Measurements from ENCODE around the gene SKIL.

Gene SKIL

GRCh38 chr3:170429050-170429449, 71.5 kb downstream of the SKIL start:
- H3K4me1 ChIP-seq (ENCODE audit: control insufficient read depth, insufficient read depth, low read length): peaks cover 4% of the 10 kb centered on the region
- no peak overlapping the region for H3K4me3 ChIP-seq (ENCODE audit: low read depth, low read length)

GRCh38 chr3:170431054-170431453, 73.5 kb downstream of the SKIL start:
- Histone ChIP-seq H3K9me3 (ENCODE audit: control insufficient read depth, insufficient read depth, low read length) (no peaks in the 10 kb centered on the region), H3K9ac (ENCODE audit: low read depth, low read length) (no peak overlapping the region), H3K27me3 (ENCODE audit: control insufficient read depth, insufficient read depth, low read length) (no peaks in the 10 kb centered on the region), H3K36me3 (ENCODE audit: control insufficient read depth, insufficient read depth, low read length) (no peaks in the 10 kb centered on the region), H3K4me1 (ENCODE audit: control insufficient read depth, insufficient read depth, low read length) (no peaks in the 10 kb centered on the region), H3K4me3 (ENCODE audit: low read depth, low read length) (no peak overlapping the region)

More at GRCh38 chr3:170429050-170429449, 71.5 kb downstream of the SKIL start:
- Histone ChIP-seq H3K36me3 (ENCODE audit: control insufficient read depth, insufficient read depth, low read length) (no peaks in the 10 kb centered on the region), H3K9ac (ENCODE audit: low read depth, low read length) (no peak overlapping the region), H3K9me3 (ENCODE audit: control insufficient read depth, insufficient read depth, low read length) (no peaks in the 10 kb centered on the region), H3K27me3 (ENCODE audit: control insufficient read depth, insufficient read depth, low read length) (no peaks in the 10 kb centered on the region)

DNA sequence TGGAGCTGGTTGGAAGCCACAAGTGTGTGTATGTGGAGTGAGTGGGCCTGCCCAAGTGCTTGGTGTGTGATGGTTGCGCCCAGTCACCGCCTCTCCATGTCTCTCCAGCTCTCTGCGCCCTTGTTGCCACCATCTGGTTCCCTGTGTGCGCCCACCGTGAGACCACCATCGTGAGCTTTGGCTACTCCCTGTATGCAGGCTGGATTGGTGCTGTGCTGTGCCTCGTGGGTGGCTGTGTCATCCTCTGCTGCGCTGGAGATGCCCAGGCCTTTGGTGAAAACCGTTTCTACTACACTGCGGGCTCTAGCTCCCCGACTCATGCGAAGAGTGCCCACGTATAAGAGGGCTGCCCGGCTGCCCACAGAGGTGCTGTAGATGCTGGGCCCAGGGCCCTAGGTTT, 74.9 kb downstream of the SKIL start:
- no peak overlapping the region for H3K4me3 ChIP-seq (ENCODE audit: low read depth, low read length)
- H3K9me3 ChIP-seq (ENCODE audit: control insufficient read depth, insufficient read depth, low read length): no peaks in the 10 kb centered on the region
- no peaks in the 10 kb centered on the region for H3K4me1 ChIP-seq (ENCODE audit: control insufficient read depth, insufficient read depth, low read length)
- H3K36me3 ChIP-seq (ENCODE audit: control insufficient read depth, insufficient read depth, low read length): no peaks in the 10 kb centered on the region
- no peak overlapping the region for H3K9ac ChIP-seq (ENCODE audit: low read depth, low read length)
- no peaks in the 10 kb centered on the region for H3K27me3 ChIP-seq (ENCODE audit: control insufficient read depth, insufficient read depth, low read length)

DNA sequence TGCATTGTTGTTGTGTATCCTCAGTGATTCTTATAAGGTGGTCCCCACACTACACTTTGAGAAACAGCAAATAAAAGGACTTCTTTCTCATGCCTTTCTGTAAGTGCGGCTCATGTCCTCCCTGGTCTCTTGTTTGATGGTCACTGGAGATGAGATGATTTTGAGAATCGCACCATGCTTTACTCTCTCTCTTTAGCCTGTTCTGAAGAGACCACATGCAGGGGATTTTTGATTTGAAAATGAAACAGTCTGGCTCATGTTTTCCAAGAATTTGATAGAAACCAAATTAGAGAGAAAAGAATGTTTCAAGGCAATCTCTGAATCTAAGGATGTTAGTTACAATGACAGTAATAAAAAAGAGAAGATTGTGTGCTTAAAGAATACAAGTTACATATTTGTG, 79.2 kb downstream of the SKIL start:
- no peaks in the 10 kb centered on the region for H3K27me3 ChIP-seq (ENCODE audit: control insufficient read depth, insufficient read depth, low read length)
- no peak overlapping the region for H3K9ac ChIP-seq (ENCODE audit: low read depth, low read length)
- H3K9me3 ChIP-seq (ENCODE audit: control insufficient read depth, insufficient read depth, low read length): no peaks in the 10 kb centered on the region
- H3K4me3 ChIP-seq (ENCODE audit: low read depth, low read length): no peak overlapping the region
- no peaks in the 10 kb centered on the region for H3K36me3 ChIP-seq (ENCODE audit: control insufficient read depth, insufficient read depth, low read length)
- no peaks in the 10 kb centered on the region for H3K4me1 ChIP-seq (ENCODE audit: control insufficient read depth, insufficient read depth, low read length)

- no peak overlapping the region for H3K9ac ChIP-seq (ENCODE audit: low read depth, low read length)
- H3K4me3 ChIP-seq (ENCODE audit: low read depth, low read length): no peak overlapping the region
- H3K36me3 ChIP-seq (ENCODE audit: control insufficient read depth, insufficient read depth, low read length): no peaks in the 10 kb centered on the region
- no peaks in the 10 kb centered on the region for H3K9me3 ChIP-seq (ENCODE audit: control insufficient read depth, insufficient read depth, low read length)
- no peaks in the 10 kb centered on the region for H3K4me1 ChIP-seq (ENCODE audit: control insufficient read depth, insufficient read depth, low read length)
- no peaks in the 10 kb centered on the region for H3K27me3 ChIP-seq (ENCODE audit: control insufficient read depth, insufficient read depth, low read length)
These were observed 79.7 kb downstream of the SKIL start for GRCh38 chr3:170437176-170437575.

GRCh38 chr3:170437696-170438407, 80.3 kb downstream of the SKIL start:
- no peaks in the 10 kb centered on the region for H3K4me1 ChIP-seq (ENCODE audit: control insufficient read depth, insufficient read depth, low read length)
- no peaks in the 10 kb centered on the region for H3K36me3 ChIP-seq (ENCODE audit: control insufficient read depth, insufficient read depth, low read length)
- H3K4me3 ChIP-seq (ENCODE audit: low read depth, low read length): no peak overlapping the region
- no peaks in the 10 kb centered on the region for H3K9me3 ChIP-seq (ENCODE audit: control insufficient read depth, insufficient read depth, low read length)
- H3K27me3 ChIP-seq (ENCODE audit: control insufficient read depth, insufficient read depth, low read length): no peaks in the 10 kb centered on the region
- H3K9ac ChIP-seq (ENCODE audit: low read depth, low read length): no peak overlapping the region

GRCh38 chr3:170438836-170439235, 81.3 kb downstream of the SKIL start:
- Histone ChIP-seq H3K36me3 (ENCODE audit: control insufficient read depth, insufficient read depth, low read length) (no peaks in the 10 kb centered on the region), H3K4me3 (ENCODE audit: low read depth, low read length) (no peak overlapping the region), H3K9ac (ENCODE audit: low read depth, low read length) (no peak overlapping the region), H3K9me3 (ENCODE audit: control insufficient read depth, insufficient read depth, low read length) (no peaks in the 10 kb centered on the region), H3K27me3 (ENCODE audit: control insufficient read depth, insufficient read depth, low read length) (no peaks in the 10 kb centered on the region), H3K4me1 (ENCODE audit: control insufficient read depth, insufficient read depth, low read length) (no peaks in the 10 kb centered on the region)

DNA sequence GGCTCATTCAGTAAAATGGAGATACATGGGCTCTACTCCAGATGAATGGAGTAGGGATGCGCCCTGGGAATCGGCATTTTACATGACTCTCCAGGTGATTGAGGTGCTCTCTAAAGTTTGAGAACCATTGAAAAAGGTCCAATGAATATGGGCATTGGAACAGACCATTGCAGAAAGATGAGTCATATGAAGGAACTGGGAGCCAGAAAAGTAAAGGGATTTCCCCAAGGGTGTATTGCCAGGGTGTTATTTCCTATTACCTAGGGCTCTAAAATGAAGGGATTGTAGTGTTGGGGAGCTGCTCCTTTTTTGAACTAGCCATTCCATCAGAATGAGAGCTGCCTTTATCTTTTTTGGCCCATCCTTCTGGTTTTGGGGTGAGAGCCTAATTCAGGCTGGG, 82.8 kb downstream of the SKIL start:
- Histone ChIP-seq H3K4me1 (ENCODE audit: control insufficient read depth, insufficient read depth, low read length) (no peaks in the 10 kb centered on the region), H3K27me3 (ENCODE audit: control insufficient read depth, insufficient read depth, low read length) (no peaks in the 10 kb centered on the region), H3K9me3 (ENCODE audit: control insufficient read depth, insufficient read depth, low read length) (no peaks in the 10 kb centered on the region), H3K9ac (ENCODE audit: low read depth, low read length) (no peak overlapping the region), H3K4me3 (ENCODE audit: low read depth, low read length) (no peak overlapping the region), H3K36me3 (ENCODE audit: control insufficient read depth, insufficient read depth, low read length) (no peaks in the 10 kb centered on the region)

- Histone ChIP-seq H3K9ac (ENCODE audit: low read depth, low read length) (no peak overlapping the region), H3K36me3 (ENCODE audit: control insufficient read depth, insufficient read depth, low read length) (no peaks in the 10 kb centered on the region), H3K4me3 (ENCODE audit: low read depth, low read length) (no peak overlapping the region), H3K27me3 (ENCODE audit: control insufficient read depth, insufficient read depth, low read length) (no peaks in the 10 kb centered on the region), H3K9me3 (ENCODE audit: control insufficient read depth, insufficient read depth, low read length) (no peaks in the 10 kb centered on the region), H3K4me1 (ENCODE audit: control insufficient read depth, insufficient read depth, low read length) (no peaks in the 10 kb centered on the region)
These were observed 83.9 kb downstream of the SKIL start for GRCh38 chr3:170441412-170441811.

- Histone ChIP-seq H3K27me3 (ENCODE audit: control insufficient read depth, insufficient read depth, low read length) (no peaks in the 10 kb centered on the region), H3K4me3 (ENCODE audit: low read depth, low read length) (no peak overlapping the region), H3K9me3 (ENCODE audit: control insufficient read depth, insufficient read depth, low read length) (no peaks in the 10 kb centered on the region), H3K4me1 (ENCODE audit: control insufficient read depth, insufficient read depth, low read length) (no peaks in the 10 kb centered on the region), H3K36me3 (ENCODE audit: control insufficient read depth, insufficient read depth, low read length) (no peaks in the 10 kb centered on the region), H3K9ac (ENCODE audit: low read depth, low read length) (no peak overlapping the region)
These were observed 85.4 kb downstream of the SKIL start for GRCh38 chr3:170442947-170443346.

- Histone ChIP-seq H3K4me1 (ENCODE audit: control insufficient read depth, insufficient read depth, low read length) (no peaks in the 10 kb centered on the region), H3K36me3 (ENCODE audit: control insufficient read depth, insufficient read depth, low read length) (no peaks in the 10 kb centered on the region), H3K4me3 (ENCODE audit: low read depth, low read length) (no peak overlapping the region), H3K9ac (ENCODE audit: low read depth, low read length) (no peak overlapping the region), H3K27me3 (ENCODE audit: control insufficient read depth, insufficient read depth, low read length) (no peaks in the 10 kb centered on the region), H3K9me3 (ENCODE audit: control insufficient read depth, insufficient read depth, low read length) (no peaks in the 10 kb centered on the region)
These were observed 85.9 kb downstream of the SKIL start for GRCh38 chr3:170443457-170443856.

Measured in iPS-15b (cell line).